Central memory CD4-positive, alpha-beta T cell (primary cell): ENCODE measurements around the gene NAA10.
A peak's percentile ranks its signal among the peaks of the same experiment; 100 is the strongest.

ENCODE experiments used
- DNase-seq: peaks from one replicate; pipeline ENCODE4 v3.0.0; 2022

Gene NAA10

DNA sequence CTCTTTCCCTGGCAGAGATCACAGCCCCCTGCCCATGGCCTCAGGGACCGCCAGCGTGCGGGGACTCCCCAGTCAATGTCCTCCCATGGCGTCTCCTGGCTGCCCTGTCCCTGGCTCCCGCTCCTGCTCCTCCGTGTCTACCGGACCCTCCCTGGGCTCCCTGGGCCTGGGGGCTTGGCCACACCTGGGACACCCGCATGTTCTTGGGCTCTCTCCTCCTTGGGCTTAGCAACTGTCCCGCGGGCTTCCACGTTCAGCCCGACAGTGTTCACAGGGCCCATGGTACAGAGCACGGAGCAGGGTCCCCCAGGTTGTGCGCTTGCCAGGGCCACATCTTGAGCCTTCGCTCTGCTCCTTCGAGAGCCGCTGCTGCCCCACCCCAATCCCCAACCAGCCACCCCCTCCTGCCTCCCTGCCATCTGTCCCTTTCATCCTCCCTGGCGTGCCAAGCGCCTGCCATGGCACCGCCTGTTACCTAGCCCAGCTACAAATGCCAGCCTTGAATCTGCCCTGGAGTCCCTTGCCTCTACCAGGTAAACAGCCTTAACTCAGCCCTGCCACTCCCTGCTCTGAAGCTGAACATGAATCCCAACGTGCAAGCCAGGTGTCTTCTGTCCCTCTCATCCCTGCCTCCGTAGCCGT, 26.5 kb downstream of the NAA10 start:
- DNase-seq: no peak

DNA sequence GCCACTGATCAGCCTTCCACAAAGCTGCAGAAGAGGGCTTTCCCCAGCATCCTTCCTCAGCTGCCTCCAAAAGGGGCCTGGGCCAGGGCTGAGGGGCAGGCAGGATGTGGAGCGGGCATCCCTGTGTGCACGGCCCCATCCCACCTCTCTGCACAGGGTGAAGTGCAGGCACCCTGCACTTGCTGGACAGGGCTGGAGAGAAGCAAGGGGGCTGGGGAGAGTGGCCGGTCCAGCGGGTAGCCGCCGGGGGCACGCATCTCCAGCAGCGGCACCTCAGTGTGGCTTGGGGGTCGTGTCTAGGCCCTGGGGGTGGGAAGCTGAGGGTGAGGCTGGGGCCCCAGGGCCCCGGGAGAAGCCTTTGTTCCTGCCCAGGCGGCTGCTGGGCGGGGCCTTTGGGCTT, 27.4 kb downstream of the NAA10 start:
- no peak for DNase-seq

DNA sequence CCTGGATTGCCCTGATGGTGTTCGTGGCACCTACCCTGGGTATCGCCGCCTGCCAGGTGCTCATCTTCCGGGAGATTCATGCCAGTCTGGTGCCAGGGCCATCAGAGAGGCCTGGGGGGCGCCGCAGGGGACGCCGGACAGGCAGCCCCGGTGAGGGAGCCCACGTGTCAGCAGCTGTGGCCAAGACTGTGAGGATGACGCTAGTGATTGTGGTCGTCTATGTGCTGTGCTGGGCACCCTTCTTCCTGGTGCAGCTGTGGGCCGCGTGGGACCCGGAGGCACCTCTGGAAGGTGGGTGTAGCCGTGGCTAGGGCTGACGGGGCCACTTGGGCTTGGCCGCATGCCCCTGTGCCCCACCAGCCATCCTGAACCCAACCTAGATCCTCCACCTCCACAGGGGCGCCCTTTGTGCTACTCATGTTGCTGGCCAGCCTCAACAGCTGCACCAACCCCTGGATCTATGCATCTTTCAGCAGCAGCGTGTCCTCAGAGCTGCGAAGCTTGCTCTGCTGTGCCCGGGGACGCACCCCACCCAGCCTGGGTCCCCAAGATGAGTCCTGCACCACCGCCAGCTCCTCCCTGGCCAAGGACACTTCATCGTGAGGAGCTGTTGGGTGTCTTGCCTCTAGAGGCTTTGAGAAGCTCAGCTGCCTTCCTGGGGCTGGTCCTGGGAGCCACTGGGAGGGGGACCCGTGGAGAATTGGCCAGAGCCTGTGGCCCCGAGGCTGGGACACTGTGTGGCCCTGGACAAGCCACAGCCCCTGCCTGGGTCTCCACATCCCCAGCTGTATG, 28.5 kb downstream of the NAA10 start:
- DNase-seq: no peak

DNA sequence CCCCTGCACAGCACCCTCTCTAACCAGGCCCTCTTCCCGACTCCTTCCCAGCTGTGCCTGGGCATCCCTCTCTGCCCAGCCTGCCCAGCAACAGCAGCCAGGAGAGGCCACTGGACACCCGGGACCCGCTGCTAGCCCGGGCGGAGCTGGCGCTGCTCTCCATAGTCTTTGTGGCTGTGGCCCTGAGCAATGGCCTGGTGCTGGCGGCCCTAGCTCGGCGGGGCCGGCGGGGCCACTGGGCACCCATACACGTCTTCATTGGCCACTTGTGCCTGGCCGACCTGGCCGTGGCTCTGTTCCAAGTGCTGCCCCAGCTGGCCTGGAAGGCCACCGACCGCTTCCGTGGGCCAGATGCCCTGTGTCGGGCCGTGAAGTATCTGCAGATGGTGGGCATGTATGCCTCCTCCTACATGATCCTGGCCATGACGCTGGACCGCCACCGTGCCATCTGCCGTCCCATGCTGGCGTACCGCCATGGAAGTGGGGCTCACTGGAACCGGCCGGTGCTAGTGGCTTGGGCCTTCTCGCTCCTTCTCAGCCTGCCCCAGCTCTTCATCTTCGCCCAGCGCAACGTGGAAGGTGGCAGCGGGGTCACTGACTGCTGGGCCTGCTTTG, 29.2 kb downstream of the NAA10 start:
- no peak for DNase-seq

DNA sequence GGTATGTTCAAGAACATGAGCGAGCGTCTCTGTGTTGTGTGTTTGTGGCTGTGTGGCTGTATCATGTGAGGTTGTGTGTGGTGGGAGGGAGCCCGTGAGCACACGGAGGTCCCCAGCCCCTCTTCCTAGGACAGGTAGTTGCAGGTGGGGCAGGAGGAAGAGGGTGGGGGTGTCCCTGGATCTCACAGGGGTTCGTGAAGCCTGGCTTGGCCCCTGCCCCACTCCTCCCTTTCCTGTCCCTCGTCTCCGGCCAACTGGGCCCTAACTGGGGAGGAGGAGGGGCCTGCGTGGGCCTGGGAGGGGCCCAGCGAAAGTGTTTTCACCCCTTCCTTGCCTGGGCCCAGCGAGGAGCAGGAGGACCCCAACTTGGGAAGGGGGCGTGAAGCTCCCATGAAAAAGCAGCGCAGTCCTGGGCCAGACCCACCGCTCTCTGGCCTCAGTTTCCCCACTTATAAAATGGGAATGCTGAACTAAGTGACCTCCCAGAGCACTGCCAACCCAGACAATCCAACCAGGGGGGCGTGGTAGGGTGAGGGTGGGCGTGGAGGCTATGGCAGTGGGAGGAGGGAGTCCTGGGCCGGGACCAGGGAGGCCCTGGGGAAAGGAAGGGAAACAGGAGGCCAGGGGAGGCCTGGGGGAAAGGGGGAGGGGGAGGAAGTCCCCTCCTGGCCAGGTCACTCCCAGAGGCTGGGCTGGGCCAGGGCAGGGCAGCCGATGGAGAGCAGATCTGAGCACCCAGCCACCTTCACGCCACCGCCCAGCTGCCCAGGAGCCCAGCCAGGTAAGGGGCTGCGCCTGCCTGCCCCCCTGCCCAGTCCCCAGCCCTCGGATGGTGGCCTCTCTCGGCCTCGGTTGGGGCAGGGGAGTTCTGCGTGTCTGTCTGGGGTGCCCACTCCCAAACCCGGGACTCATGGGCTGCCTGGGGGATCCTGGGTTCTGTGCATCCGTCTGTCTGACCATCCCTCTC, 30.6 kb downstream of the NAA10 start, which contains the start of gene AVPR2:
Gene AVPR2, plus strand, starts transcription at position 683 of the 967 bp plus-strand sequence. CDS start 473 bp downstream, outside the sequence.
- no peak for DNase-seq

DNA sequence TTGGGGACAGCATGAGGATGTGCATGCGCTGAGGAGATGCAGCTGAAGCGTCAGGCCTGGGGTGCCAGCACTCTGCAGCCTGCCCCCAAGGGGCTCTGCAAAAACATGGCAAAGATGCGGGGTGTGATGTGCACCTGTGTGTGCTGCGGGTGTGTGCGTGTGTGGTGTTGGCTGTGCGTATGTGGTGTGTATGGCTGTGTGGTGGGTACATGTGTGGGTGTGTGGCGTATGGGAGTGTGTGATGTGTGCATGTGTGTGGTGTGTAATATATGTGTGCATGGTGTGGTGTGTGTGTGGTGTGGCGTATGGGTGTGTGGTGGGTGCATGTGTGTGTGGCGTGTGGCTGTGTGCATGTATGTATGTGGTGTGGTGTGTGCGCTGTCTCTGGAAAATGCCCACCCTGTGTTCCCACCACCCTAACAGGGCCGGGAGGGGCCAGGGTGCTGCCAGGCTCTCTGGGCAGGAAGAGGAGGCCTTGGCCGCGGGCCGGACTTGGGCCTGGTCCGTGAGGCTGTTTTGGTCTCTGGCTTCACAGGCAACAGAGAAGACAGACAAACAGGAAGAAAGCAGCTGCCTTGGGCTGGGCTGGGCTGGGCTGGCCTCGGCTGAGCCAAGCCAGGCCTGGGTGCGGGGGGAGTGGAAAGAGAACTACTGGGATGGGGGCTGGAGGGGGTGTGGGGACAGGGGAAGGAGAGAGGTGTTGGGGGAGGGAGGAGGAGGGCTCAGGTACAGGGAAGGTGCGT, 31.4 kb downstream of the NAA10 start:
- no peak for DNase-seq

DNA sequence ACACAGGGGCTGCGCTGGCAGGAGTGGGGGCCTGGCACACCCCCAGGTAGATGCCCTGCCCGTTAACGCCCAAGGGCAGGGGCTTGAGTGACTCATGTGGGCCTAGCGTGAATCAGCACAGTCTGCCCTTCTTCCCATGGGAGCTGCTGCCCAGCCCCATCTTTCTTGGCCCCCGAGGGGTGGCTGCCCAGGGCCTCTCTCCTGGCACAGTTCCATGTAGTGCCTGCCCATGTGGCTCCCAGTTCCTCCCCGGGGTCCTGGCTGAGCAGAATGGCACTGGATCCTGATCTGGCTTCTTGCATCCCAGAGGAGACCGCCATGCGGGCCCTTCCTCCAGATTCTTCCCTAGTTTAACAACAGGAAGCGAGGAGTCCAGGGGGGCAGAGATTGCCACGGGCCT, 32.5 kb downstream of the NAA10 start:
- no peak for DNase-seq

DNA sequence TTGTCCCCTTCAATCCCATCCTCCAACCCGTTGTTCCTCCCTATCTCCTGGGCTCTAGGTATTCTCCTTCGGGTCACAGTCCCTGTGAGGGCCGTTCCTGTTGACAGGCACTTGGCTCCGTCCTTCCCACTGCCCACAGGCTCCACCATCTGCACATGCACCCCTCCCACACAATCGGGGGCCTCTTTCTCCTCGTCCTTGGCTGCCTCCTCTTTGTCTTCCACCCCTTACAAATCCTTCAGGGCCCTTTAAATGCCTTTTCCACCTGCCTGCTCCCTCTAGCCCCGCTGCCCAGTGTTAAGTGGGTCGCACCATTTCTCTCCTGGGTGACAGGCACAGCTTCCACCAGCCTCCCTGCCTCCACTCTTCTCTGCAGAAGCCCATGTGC, 33.1 kb downstream of the NAA10 start:
- no peak for DNase-seq

DNA sequence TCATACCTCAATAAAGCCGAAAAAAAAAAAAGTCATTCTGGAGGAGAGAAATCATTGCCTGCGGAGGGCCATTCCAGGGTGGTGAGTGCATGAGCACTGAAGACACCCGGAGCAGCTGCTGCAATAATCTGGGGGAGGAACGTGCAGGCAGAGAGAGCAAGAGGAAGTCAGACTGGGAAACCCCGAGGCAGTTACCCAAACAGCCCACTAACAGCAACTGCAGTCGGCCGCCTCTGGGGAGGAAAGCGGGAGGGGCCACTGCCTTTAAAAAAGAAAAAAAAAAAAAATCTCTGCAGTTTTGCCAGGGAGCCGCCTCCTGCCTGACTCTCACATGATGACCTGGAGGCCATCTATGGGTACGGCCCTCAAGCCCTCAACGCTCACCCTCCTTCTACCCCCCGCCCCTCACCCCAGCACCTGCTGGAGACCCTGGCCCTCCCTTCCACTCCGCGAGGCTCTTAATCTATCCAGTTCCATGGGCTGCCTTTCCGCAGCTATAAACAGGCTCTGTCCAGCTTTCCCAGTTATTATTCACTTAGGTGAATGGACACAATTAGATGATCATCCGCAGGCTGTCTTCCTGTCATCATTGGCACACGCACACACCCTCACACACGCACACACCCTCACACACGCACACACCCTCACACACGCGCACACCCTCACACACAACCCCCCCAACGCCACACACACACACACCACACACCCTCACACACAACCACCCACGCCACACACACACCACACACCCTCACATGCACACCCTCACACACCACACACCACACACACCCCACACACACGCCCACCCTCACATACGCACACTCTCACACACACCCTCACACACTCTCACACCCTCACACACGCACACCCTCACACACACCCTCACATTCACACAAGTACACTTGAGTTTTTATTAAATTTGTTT, 33.7 kb downstream of the NAA10 start:
- DNase-seq: peak; percentile 63

DNA sequence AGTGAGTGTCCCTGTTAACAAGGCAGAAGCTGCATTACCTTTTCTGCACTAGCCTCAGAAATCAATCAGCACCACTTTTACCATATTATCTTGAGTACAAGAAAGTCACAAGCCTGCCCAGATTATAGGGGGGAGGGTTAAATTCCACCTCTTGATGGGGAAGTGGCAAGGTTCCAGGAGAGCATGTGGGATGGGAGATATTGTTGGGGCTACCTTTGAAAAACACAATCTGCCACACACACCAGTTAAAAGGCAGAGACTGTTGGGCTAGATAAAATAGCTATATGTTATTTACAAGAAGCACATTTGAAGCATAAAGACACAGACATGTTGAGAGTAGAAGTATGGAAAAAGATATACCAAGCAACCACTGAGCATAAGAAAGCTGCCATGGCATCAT, 36.9 kb downstream of the NAA10 start:
- no peak for DNase-seq

DNA sequence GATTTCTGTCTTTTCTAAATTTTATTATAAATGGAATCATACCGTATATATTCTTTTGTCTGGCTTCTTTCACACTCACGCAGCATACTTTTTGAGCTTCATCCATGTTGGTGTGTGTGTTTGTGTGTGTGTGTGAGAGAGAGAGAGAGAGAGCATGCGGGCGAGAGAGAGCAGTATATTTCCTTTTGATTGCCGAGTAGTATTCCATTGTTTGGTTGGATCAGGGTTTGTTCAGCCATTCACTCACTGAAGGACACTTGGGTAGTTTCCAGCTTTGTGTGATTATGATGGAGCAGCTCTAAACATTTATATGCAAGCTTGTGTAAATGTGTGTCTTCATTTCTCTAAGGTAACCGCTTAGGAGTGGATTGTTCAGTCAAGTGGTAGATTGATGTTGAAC, 45.7 kb downstream of the NAA10 start:
- no peak for DNase-seq

DNA sequence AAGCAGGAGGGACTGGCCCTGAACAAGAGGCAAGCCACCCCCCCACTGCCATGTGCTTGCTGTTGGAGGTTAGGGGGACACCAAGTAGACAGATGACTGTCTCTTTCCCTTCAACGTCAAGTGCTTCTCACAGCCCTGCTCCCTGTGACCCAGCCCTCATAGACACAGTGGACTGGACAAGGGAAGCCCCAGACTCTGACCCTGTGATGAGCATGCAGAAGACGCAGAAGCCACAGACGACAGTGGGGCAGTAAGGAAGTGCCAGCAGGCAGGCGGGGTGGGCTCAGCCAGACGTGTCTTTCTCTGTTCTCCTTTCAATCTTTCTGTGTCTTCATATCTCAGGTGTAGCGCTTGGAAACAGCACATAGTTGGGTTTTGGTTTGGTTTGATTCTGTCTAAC, 46.5 kb downstream of the NAA10 start:
- no peak for DNase-seq

DNA sequence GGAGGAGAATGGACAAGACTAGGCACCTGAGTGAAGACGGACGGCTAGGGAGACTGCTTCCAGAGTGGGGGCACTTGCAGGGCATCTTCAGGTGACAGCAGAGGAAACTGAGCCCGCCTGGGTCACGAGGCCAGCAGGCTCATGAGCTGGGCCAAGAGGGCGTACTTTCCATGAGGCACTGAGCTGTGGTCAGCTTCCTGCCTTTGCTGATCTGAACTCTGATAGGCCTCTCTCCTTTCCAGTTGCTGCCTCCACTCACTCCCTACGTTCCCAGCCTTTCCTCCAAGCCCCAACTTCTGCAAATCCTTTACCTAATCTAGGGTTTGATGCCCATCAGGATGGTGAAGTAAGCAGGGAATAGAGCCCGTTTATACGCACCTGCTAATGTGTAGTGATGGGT, 47.5 kb downstream of the NAA10 start:
- DNase-seq: no peak

DNA sequence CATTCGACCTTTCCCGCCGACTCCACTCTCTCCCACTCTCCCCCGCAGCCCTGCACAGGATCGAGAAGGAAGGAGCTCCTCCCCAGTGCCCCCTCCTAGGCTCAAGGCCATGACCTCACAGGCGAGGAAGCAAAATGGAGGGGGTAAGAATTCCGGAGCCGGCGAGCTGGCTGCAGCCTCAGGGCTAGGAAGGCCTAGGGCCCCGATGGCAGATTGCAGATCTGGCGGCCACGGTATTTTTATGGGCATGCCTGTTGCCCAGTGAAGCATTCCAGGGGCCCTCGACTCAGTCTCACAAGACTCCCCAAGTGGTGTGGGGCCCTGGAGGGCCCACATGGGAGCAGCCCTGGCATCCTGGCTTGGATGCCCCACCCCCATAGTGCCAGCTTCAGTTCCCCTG, 47.9 kb downstream of the NAA10 start:
- DNase-seq: no peak

DNA sequence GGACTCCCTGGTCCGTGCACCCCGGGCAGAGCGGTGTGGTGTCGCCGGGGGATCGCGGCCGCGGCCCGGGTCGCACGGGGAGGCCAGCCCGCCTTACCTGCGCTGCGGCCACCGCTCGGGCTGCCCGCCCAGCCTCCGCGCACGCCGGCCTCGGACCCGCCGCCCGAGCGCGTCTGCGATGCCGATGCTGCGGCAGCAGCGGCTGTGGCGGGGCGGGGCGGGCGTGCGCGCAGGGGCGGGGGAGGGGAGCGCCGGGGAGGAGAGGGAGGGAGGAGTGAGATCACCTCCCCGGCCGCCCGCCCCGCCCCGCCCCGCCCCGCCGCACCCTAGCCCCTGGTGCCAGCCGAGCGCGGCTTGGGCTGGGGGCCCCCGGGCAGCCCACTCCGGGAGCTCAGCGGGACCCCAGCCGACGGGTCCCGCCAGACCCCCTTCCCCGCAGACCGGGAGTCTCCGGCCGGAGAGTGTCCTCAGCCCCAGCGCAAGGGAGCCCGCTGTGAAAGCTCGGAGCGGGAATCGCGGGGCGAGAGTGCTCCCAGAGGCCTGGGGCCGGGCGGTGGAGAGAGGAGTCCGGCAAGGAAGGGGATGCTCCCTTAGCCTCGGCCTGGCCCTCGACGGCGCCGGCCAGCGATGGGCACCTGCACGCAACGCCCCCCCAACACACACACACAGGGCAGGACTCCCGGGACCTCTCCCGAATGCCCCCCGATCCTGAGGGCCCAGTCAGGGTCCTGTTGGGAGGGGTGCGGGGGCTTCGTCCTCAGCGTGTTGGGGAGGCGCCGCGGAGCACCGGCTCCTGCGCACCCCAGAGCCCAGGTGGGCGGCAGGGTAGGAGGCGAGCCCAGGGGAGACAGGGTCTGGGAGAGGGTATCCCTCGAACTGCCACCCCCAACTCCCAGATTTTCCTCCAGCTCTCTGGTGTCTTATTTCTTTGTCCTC, 48.6 kb downstream of the NAA10 start, which contains the start of gene L1CAM:
Gene L1CAM, minus strand, starts transcription at position 206 of the 936 bp plus-strand sequence. CDS start 10,337 bp downstream, outside the sequence.
- DNase-seq: no peak

DNA sequence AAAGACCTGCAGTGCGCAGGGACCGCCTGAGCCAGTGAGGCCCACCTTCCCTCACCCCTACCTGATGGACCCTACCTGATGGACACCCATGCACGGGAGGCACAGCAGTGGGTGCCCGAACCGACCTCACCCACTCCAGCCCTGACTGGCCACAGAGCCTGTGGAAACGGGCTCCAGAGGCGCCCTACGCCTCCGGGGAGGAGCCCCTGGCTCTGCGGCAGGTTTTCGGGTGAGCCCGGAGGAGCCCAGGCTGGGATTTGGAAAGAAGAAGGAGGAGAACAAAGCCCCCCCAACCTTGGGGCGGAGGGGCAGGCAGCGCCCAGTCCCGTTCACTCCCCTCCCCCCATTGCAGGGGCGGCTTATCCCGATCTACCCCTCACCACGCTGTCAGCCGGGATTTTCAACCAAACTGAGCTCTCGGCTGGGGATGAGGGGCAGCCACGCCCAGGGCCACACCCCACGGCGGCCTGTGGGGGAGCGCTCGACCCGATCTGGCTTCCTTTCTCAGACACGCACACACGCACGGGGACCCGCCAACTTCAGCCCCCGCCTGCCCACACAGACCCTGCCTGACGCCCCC, 49.5 kb downstream of the NAA10 start:
- DNase-seq: no peak

DNA sequence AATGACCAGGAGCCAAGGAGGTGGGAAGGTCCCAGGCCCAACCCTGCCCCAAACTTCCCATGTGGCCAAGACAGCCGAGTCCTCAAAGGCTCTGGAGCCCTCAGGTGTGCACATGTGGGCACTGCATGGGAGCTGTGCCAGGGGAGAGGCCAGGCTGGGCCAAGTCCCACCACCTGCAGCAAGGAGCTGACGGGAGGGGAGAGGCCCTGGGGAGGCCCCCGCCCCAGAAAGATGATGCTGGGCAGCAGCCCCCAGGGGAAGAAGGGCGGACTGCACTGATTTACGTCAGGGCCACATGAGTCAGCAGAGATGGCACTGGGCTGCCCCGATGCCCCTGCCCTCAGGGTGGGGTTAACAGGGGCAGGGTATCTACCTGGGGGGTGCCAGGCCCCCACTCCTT, 50.2 kb downstream of the NAA10 start:
- DNase-seq: no peak

DNA sequence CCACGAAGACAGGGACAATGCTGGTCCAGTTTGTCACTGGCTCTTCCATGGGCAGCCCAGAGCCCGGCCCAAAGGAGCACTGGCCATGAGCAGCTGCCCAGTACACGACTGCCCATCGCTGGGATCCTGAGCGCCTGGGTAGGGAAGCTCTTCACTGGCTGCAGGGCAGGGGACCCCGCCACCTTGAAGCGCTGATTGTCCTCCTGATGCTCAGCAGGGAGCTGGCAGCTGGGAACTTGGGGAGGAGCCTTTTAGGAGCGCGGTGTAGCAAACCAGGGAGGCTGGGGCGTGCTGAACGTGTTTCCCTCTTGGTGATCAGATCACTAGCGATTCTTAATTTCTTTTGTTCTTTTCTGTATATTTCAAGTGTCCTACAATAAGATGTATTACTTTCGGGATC, 50.7 kb downstream of the NAA10 start:
- no peak for DNase-seq

DNA sequence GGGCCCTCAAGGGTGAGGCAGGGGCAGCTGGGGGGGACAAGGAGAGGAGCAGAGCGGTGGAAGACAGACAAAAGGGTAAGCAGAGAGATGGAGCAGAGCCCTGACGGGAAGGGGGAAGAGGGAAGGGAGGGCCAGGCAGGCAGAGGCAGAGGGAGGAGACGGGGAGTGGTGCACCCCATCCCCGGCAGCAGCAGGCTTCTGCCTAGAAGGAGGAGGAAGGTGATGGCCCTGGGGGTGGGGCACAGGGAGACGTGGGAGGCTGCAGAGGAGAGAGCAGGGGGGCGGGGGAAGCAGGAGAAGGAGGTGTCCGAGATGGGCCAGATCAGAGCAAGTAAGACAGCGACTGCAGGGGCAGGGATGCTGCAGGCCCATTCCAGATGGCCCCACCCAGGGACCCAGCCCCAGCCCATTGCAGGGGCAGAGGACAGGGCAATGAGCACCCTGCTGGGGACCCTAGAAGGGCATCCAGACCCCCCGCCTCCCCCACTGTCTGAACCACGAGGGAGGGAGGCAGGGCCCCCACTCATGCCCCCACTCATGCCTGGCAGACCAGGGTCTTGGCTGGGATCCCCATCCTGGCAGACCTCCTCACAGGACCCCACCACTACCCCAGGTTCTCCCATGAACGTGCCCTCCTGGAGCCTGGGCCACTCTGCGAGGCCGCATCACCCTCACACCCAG, 51.5 kb downstream of the NAA10 start:
- DNase-seq: no peak
